ENCODE measurements around the gene SORT1.

SORT1 gene

GRCh38 chr1:109392788-109393616 lies 4.7 kb downstream of the SORT1 start:
- DNase-seq (ENCODE audit: low read depth), result no peak
- no peak overlapping the region for H3K4me3 ChIP-seq (ENCODE audit: control insufficient read depth, low read depth, low read length)
- no peak for TF ChIP-seq CTCF (IDR thresholded peaks at IDR 0.05; ENCODE audit: control insufficient read depth, insufficient read depth, low read depth, low read length, missing control alignments)

GRCh38 chr1:109392037-109392787 lies 5.5 kb downstream of the SORT1 start:
- no peak for DNase-seq (ENCODE audit: low read depth)
- H3K4me3 ChIP-seq (ENCODE audit: control insufficient read depth, low read depth, low read length), result no peak overlapping the region
- TF ChIP-seq CTCF (IDR thresholded peaks at IDR 0.05; ENCODE audit: control insufficient read depth, insufficient read depth, low read depth, low read length, missing control alignments), result no peak

- DNase-seq (ENCODE audit: low read depth), result no peak
- no peak for TF ChIP-seq CTCF (IDR thresholded peaks at IDR 0.05; ENCODE audit: control insufficient read depth, insufficient read depth, low read depth, low read length, missing control alignments)
- H3K4me3 ChIP-seq (ENCODE audit: control insufficient read depth, low read depth, low read length), result no peak overlapping the region
Measured at GRCh38 chr1:109391626-109392025, 6.1 kb downstream of the SORT1 start.

- TF ChIP-seq CTCF (IDR thresholded peaks at IDR 0.05; ENCODE audit: control insufficient read depth, insufficient read depth, low read depth, low read length, missing control alignments), result no peak
- no peak overlapping the region for H3K4me3 ChIP-seq (ENCODE audit: control insufficient read depth, low read depth, low read length)
- DNase-seq (ENCODE audit: low read depth), result no peak
Measured at GRCh38 chr1:109391157-109391556, 6.6 kb downstream of the SORT1 start.

GRCh38 chr1:109389638-109390341 lies 7.9 kb downstream of the SORT1 start:
- DNase-seq (ENCODE audit: low read depth), result no peak
- TF ChIP-seq CTCF (IDR thresholded peaks at IDR 0.05; ENCODE audit: control insufficient read depth, insufficient read depth, low read depth, low read length, missing control alignments), result no peak
- H3K4me3 ChIP-seq (ENCODE audit: control insufficient read depth, low read depth, low read length), result no peak overlapping the region

GRCh38 chr1:109388884-109389637 lies 8.7 kb downstream of the SORT1 start:
- no peak for DNase-seq (ENCODE audit: low read depth)
- no peak for TF ChIP-seq CTCF (IDR thresholded peaks at IDR 0.05; ENCODE audit: control insufficient read depth, insufficient read depth, low read depth, low read length, missing control alignments)
- H3K4me3 ChIP-seq (ENCODE audit: control insufficient read depth, low read depth, low read length), result no peak overlapping the region

Measured in AG09309 (cell line).